Jurkat, Clone E6-1 (cell line): ENCODE data around the gene GOLGA6C.
"Not testable (repeated sequence)": the region's sequence is repeated elsewhere in the genome, so short reads cannot be mapped to it uniquely, and the experiment has no call there.

Experiments
- DNase-seq: peaks from one replicate; pipeline ENCODE4 v3.0.0-alpha.2; 2011; ENCODE audit warnings: low read depth, low spot score
- H3K4me3 ChIP-seq: 2 replicates; pipeline ENCODE4 v1.5.1; 2011; ENCODE audit warnings: mild to moderate bottlenecking, low read length, control low read depth, moderate library complexity

GOLGA6C gene

DNA sequence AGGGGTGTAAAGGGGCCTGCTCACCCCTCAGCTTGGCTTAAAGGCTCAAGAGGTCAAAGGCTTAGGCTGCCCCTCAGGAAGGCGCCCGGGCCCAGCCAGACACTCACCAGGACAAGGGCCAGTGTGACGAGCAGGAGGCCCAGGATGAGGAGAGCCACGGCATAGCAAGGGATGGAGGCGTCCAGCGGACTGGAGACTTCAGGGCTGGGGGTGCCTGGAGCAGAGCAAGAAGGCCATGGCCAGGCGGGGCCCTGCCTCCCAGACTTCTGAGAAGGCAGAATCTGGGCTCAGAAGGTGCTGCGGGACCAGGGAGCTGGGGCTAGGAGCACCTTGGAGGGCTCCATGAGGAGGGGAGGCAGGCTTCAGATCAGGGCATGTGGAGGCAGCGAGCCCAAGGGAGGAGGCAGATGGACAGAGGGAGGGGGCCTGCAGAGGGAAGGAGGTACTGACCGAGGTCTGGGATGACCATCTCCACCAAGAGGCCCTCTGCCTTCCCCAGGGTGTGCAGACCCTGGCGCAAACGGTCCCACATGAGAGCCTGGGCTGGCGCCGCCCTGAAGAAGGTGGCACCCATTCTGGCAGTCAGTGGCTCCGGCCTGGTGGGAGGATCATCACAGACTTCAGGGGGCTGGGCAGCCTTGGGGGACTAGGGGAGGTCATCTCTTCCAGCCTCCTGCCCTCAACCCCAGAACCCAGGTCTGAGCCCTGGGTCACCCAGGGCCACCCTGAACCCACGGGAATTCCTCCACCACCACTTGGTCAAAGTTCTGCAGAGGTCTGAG lies 32.0 kb upstream of the GOLGA6C start:
- DNase-seq, result no peak
- H3K4me3 ChIP-seq, result no peak overlapping the region

GRCh38 chr15:75227112-75227511 lies 31.0 kb upstream of the GOLGA6C start:
- H3K4me3 ChIP-seq, DNase-seq: not testable (repeated sequence)

GRCh38 chr15:75227663-75228280 lies 30.4 kb upstream of the GOLGA6C start:
- DNase-seq, result no peak
- no peak overlapping the region for H3K4me3 ChIP-seq

DNA sequence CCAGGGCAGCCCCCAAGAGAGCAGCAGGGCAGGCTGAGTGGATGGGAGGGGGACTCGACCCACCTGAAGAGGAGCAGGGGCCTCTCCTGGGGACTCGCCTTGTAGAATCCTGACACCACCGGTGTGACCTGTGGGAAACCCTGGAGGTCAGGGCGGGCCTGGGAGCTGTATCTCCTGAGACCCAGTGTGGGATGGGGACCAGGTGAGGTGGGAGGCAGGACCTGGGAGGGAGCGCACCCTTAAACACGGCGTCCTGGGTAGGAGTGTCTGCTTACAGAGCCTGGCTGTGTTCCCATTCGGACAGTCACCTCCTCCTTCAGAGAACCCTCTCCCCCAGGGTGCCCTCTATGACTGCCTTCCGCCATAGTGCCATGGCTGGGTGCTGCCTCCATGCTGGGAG lies 29.3 kb upstream of the GOLGA6C start:
- no peak for DNase-seq
- H3K4me3 ChIP-seq, result no peak overlapping the region

GRCh38 chr15:75229191-75230015 lies 28.7 kb upstream of the GOLGA6C start:
- H3K4me3 ChIP-seq, result no peak overlapping the region
- DNase-seq, result no peak

DNA sequence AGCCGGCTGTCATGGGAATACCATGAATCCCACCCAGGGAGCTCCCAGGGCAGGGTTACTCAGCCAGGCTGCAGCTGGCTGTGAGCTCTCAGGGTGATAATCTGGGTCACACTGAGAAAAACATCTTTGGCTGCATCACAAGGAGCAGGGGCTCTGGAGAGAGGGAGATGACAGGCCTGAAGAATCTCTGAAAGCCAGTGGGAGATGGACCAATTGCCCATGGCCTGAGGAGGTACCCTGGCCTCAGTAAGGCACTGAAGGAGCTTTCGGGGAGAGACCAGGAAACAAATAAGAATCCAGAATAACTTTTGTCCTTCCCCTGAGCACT lies 28.2 kb upstream of the GOLGA6C start:
- DNase-seq, result no peak

DNA sequence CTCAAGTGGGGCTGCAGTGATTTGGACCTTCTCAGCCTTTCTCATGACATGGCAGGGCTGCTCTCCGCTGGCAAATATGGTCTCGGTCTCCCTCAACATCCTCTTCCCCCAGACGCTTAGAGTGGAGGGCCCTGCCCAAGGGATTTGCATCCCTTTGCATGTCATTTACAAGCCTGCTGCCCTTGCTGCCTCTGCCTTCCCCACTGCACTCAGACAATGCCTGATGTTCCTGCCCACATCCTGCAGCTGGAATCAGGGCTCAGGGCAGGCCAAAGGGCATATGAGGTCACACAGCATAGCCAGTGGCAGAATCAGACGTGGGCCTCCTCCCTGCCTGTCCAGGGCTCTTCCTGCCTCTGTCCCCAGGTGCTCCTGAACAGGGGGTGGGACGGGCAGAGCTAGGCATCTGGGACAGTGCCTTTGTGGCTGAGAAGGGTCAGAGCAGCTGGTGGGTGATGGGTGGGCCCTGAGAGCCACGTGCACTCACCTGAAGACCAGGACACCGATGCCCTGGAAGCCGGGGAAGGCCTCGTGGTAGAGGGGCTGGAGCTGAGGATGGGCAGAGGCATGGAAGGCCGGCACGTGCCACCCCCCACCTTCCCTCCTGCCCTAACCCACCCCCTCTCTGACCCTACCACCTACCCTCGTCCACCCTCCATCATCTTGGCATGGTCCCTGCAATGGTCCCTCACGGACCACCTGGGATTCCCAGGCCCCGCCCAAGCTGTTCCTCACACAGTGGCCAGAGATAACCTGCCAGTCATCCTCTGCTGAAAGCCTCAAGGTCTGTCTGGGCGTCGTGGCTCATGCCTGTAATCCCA lies 27.4 kb upstream of the GOLGA6C start:
- DNase-seq, result no peak

More for the DNA sequence above, 28.2 kb upstream of the GOLGA6C start:
- no peak overlapping the region for H3K4me3 ChIP-seq

GRCh38 chr15:75231836-75232235 lies 26.3 kb upstream of the GOLGA6C start:
- no peak for DNase-seq

More for the DNA sequence above, 27.4 kb upstream of the GOLGA6C start:
- no peak overlapping the region for H3K4me3 ChIP-seq

GRCh38 chr15:75232252-75232813 lies 25.8 kb upstream of the GOLGA6C start:
- DNase-seq, result no peak

More at GRCh38 chr15:75231836-75232235, 26.3 kb upstream of the GOLGA6C start:
- no peak overlapping the region for H3K4me3 ChIP-seq

DNA sequence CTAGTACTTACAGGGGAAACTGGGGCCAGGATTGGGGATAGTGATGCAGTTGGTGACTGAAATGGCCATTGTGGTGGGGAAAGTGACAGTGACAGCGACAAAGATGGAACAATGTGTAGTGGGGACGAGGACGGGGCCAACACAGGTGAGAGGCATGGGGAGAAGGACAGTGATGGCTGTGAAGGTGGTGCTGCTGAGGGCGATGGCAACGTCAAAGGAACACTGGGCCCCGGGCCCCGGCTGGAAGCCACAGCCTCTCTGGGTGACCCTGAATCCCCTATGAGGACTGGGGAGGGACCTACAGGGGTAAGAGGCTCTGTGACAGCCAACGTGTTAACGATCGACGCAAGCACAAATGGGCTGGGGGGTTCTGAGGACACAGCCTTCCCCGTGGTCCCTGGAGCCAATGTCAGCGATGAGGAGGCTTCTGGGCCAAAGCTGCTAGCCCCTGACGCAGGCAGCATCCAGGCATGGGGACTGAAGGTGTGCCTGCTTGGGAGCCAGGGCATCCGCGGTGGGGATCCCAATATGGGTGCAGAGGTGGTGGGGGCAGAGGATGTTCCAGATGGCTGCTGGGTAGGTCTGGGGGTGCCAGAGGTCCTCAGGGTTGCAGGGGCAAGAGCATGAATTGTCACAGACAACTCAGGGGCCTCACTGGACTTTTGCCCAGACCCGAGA lies 25.2 kb upstream of the GOLGA6C start:
- H3K4me3 ChIP-seq, result no peak overlapping the region
- no peak for DNase-seq

More at GRCh38 chr15:75232252-75232813, 25.8 kb upstream of the GOLGA6C start:
- no peak overlapping the region for H3K4me3 ChIP-seq

GRCh38 chr15:75233504-75234190 lies 24.5 kb upstream of the GOLGA6C start:
- no peak for DNase-seq
- no peak overlapping the region for H3K4me3 ChIP-seq

GRCh38 chr15:75234191-75234810 lies 23.8 kb upstream of the GOLGA6C start:
- no peak for DNase-seq
- H3K4me3 ChIP-seq, result no peak overlapping the region

DNA sequence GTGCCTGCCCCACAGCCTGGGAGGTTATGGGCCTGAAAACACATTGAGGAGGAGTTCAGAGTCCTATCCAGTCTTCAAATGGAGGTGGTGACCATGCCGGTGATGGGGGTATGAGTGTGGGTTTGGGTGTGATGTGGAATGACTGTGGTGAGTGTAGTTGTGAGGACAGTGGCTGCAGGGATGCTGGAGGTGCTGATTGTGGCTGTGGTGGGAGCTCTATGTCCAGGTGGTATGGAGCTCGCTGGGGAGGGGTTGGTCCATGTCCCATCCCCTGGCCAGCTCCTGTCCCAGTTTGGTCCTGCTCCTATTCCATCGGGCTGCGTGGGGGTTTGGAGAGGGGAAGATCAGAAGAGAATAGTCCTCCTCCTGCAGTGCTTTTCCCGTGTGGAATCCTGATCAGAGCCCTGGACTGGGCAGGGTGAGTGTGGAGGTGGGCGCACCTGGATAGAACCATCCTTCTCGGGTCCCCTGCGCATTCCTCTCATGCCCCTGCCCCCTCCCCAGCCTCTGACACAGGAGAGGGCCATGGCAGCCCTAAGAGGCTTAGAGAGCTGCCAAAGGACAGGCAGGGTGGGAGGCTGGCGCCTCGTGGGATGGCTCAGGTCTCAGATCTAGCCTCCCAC lies 23.0 kb upstream of the GOLGA6C start:
- DNase-seq, result no peak
- no peak overlapping the region for H3K4me3 ChIP-seq

GRCh38 chr15:75235760-75236729 lies 22.1 kb upstream of the GOLGA6C start:
- DNase-seq, result no peak
- H3K4me3 ChIP-seq, result no peak overlapping the region

GRCh38 chr15:75237316-75237982 lies 20.7 kb upstream of the GOLGA6C start:
- H3K4me3 ChIP-seq, result no peak overlapping the region

More at GRCh38 chr15:75237316-75237982, 20.7 kb upstream of the GOLGA6C start:
- no peak for DNase-seq
